Esophagus squamous epithelium (tissue), 4 donors: ENCODE data around the gene SENP2.

ENCODE experiments used
- CTCF ChIP-seq, 6 experiments: fragments of 450-650 bp in 4 of 6; fragments of 200-600 bp in 2 of 6; sonication (generic) in 2 of 6; IDR thresholded peaks; one replicate each; pipeline ENCODE4 v1.5.1; 2016 to 2019; ENCODE audit warnings: antibody characterized with exemption in 6 of 6, mild to moderate bottlenecking in 4 of 6, moderate library complexity in 4 of 6
- POLR2A ChIP-seq, 4 donors: fragments of 450-650 bp; IDR thresholded peaks; one replicate each; pipeline ENCODE4 v1.6.1; 2017; ENCODE audit warnings: antibody characterized with exemption in 4 of 4, mild to moderate bottlenecking in 4 of 4, moderate library complexity in 3 of 4

GRCh38 chr3:185677146-185677829 is 91.2 kb downstream of the SENP2 start:
- TF ChIP-seq CTCF (IDR thresholded peaks at IDR 0.05) (peak; percentile 35 to 93 (median 83)), POLR2A (IDR thresholded peaks at IDR 0.05) (no peak)
